ENCODE data around the gene TMEM115.

Gene TMEM115

DNA sequence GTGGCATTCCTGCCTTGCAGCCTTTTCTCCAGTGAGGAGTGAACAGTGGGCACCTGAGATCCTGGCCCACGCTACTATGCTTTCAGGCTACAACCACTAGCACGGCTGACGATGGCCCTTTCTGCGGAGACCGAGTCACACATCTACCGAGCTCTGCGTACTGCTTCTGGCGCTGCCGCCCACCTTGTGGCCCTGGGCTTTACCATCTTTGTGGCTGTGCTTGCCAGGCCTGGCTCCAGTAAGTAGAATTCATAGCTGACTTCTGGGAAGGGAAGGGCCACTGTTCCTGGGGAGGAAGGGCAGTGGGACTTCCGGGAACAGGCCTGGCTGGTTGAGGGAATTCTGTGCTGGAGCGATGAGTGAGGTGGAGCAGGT is 8.0 kb downstream of the TMEM115 start:
- no peak for DNase-seq

DNA sequence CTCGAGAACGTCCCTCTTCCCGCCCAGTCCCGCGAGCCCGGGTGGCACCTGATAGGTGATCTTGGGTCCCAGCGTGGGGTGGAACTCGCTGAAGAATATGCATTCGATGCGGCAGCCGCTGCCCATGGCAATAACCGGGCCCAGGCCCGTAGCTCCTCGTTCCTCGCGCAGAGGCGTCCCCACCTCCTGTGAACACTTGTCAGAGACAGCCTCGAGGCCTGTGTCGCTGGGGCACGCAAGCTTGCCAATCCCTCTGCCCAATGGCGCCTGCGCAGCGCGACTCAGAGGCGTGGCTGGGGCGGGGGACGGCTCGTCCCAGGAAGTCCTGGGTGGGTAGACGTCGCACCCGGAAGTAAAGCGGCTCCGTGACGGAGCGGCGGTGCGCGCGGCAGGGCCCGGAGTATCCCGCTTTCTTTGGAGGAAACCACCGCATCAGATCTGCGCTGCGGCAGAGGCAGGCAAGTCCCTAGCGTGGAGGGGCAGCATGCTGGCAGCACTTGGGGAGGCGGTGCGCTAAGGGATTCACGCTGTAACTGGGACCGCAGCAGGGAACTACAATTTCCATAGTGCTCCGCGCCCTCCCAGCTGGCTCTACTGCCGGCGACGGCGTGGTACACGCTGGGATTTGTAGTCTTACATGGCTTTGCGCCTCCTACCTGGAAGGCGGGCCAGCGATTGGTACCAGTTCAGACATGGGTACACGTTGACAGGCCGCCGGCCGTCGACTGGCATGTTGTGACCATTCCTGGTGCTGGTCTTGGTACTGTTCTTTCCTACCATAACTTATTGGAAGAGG is 8.6 kb downstream of the TMEM115 start, which contains the start of the genes CYB561D2 and NPRL2:
Gene CYB561D2 (plus strand): TSS at position 336 of the 796 bp plus-strand sequence. CDS start 572 bp downstream, outside the sequence.
Gene NPRL2 (minus strand): TSS at position 249 of the 796 bp plus-strand sequence. CDS start 123 bp downstream, at position 126.
- DNase-seq = peak; percentile 98

DNA sequence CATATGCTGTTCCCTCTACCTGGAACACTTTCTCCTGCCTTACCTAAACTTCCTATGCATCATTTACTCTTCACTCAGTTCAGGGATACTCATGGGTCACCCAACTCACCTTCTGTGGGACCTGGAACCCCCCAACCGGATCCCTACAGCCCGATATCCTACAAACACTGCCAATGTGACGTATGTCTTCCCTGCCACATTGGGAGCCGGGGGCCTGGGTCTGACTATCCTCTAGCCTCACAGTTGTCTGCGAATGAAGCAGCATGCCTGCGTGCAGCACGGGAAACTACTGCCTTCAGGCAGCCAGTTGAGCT is 9.2 kb downstream of the TMEM115 start:
- no peak for DNase-seq

DNA sequence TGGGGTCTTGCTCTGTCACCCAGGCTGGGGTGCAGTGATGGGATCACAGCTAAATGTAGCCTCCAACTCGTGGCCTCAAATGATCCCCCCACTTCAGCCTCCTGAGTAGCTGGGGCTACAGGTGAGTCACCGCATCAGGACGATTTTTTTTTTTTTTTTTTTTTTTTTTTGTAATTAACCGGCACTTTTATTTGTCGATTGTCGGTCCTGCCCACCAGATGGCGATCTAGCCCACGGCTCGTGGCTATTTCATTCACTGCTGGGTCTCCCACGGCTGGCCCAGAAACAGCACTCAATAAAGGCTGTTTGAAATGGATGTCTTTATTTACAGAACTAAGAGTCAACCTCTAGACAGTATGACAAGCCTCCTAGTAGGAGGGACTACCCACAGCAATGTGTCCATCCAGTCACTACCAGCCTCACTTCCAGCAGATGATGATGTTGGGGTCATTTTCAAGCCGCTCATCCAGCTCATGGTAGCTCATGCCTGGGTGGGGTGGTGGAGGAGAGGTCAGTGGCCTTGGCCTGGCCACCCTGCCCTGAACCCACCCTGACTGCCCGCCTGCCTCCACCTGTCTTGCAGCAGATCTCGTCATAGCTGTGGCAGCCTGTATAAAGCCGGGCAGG is 12.0 kb downstream of the TMEM115 start:
- DNase-seq = peak; percentile 66

DNA sequence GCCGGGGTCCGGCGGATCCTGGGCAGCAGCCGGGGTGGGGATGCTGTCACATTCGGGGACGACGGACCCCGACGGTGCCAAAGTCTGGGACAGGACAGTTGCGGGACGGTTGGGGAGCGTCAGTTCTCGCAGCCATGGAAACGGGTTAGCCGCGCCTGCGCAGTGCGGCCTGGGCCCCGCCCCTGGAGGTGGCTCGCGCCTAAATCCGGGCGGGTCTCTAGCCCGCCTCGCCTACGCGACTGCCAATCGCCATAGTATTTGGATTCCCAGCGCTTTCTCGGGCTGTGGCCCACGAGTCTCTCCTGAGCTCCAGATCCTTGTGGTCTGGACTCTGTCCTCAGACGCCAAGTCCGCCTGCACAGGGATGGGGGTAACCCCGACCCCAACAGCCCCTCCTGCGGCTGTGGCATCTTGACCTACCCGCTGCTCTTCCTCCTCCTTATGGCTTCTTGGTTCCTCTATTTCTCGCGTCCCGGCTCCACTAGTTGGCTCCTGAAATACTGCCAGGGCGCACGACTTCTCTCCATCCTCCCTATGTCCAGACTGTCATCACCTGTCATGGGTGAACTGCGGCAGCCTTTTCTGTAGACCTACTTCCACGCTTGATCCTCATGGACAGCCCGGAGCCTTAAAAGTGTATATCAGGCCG is 13.6 kb downstream of the TMEM115 start, which contains the start of gene ZMYND10:
Gene ZMYND10 (minus strand): TSS at position 147 of the 649 bp plus-strand sequence. CDS start 153 bp downstream, outside the sequence.
- DNase-seq = peak; percentile 65

DNA sequence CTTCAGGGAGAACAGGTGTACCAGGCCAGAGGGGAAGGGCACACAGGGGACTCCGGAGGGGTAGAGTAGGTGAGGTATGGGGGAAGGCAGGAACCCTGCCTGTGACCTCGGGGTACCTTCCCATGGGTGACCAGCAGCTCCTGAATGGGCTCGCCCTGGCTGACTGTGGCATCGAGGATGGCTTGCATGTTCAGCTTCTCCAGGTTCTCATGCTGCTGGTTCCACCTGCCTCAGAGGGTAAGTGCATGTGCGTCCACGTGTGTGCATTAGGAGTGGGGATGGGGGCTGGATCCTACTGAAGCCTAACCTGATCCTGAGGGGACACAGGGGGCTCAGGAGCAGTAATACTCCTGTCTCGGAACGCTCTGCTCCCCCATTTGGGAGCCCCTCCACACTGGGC is 14.3 kb downstream of the TMEM115 start:
- DNase-seq = no peak

DNA sequence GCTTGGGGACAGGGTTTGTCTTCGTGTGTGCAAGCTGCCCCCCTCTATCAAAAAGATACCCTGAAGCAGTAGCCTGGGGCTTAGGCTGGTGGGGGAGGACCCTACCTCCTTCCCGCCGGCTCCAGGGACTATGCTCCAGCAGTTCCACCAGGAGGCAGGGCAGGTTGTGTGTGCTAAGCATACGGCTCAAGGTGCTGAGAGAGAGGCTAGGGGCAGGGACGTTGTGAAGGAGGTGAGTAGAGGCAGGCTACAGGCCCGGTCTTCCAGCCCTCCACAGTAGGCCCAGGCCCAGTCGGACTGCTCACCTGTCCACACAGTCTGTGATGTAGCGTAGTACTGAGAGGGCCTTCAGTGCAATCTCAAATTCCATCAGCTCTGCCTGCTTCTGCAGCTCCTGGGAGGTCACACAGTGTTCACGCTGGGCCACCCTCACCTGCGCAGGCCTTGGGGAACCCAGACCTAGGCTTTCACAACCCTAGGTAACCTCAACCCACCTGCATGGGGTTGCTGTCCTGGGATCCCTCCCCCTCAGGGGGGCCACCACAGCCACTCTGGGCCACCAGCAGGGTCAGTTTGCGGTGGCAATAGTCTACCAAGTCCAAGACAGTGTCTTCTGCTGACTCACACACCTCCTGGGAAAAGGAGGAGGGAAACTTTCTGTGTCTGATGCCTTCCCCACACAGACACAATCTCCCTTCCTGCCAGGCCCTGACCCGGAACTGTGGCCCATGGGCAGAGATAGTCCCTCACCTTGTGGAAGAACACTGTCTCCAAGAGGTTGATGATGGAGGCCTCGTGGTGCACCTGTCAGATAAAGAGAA is 16.3 kb downstream of the TMEM115 start:
- DNase-seq = no peak

DNA sequence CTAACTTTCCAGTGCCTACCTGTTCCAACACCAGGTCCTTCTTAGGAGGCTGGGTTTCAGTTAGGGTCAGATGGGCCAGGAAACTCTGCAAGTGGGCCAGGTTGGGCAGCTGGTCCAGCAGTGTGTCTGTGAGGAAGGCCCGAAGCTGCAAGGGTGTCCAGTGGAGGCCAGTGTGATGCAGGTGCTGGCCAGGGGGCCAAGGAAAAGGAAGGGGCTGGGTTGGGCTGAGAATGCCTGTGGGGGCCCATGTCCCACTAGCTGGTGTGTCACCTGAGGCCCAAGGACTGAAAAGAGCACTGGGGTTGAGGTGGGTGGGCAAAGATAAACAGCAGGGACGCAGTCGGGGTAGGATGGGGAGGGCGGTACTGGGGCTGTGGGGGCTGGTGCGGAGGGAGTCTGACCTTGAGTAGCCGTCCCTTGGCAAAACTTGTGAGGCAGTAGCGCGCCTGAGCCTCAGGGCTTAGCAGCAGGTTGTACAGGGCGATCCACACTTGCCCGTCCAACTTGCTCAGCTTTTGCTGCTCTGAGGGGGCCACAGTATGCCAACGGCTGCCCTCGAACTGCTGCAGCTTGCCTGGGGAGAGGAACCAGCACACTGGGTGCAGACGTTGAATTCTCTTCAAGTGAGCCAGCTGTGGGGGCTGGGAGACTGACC is 17.2 kb downstream of the TMEM115 start:
- DNase-seq = no peak

DNA sequence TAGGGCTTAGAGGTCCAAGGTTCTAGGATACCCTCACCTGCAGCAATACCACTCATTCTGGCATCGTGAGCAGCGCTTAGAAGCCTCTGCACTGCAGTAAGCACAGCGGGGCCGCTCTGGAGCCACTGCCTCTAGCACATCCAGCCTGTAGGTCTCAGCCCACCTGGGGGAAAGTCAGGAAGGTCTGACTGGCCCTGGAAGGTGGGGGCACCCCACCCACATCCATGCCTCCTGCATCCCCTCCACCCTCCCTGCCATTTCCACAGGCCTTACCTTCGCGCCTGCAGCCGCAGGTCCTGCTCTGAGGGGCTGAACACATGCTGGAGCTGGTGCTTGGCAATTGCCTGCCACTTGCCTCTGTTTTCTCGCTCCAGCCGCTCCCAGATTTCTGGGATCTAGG is 17.8 kb downstream of the TMEM115 start:
- no peak for DNase-seq

DNA sequence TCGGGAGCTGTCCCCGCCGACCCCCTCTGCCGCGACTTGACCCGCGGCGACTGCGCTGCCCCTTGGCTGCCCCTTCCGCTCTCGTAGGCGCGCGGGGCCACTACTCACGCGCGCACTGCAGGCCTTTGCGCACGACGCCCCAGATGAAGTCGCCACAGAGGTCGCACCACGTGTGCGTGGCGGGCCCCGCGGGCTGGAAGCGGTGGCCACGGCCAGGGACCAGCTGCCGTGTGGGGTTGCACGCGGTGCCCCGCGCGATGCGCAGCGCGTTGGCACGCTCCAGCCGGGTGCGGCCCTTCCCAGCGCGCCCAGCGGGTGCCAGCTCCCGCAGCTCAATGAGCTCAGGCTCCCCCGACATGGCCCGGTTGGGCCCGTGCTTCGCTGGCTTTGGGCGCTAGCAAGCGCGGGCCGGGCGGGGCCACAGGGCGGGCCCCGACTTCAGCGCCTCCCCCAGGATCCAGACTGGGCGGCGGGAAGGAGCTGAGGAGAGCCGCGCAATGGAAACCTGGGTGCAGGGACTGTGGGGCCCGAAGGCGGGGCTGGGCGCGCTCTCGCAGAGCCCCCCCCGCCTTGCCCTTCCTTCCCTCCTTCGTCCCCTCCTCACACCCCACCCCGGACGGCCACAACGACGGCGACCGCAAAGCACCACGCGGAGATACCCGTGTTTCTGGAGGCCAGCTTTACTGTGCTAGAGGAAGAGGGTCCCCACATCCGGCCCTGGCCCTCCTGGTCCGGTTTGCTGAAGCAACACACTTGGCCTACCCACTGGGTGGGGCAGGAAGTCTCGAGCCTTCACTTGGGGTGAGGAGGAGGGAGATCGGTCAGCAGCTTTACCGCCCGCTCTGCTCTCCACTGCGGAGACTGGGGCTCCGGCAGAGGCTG is 18.6 kb downstream of the TMEM115 start, which contains the start of gene RASSF1:
Gene RASSF1 (minus strand): TSS at position 389 of the 882 bp plus-strand sequence. CDS start 31 bp downstream, at position 358.
- peak; percentile 46 for DNase-seq

DNA sequence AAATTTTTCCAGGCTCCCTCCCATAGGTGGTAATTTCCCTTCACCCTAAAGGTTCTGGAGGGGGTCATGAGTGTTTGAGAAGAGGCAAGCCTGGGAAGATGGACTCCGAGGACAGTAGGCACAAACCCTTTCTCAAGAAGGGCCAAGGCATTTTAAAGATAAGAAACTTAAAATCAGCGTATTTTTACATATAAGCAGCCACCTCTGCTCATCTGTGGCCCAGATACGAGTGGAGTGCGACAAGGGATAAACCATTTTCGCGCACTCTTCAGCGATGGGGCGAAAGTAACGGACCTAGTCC is 19.2 kb downstream of the TMEM115 start:
- DNase-seq = no peak

DNA sequence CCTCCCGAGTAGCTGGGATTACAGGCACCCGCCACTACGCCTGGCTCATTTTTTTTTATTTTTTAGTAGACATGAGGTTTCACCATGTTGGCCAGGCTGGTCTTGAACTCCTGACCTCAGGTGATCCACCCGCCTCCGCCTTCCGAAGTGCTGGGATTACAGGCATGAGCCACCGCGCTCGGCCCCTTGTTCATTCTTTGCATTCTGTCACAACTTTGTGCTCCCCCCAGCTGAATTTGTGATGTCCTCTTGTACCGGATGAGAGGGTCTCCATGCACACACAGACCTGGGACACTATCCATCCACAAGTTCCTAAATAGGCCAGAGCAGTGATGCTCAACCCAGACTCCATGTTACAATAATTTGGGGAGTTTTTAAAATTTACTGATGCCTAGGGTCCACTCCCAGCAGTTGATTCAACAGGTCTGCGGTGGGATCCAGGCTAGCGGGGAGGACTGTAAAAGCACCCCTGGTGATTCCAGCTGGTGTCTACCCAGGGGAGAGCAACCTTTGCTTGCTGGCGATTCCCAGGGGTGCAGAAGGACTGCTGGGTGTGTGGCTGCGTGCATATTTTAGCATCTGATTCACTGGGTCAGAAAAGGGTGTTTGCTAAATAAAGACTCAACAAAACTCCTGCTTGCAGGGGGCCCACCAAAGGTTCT is 19.7 kb downstream of the TMEM115 start:
- DNase-seq = no peak

DNA sequence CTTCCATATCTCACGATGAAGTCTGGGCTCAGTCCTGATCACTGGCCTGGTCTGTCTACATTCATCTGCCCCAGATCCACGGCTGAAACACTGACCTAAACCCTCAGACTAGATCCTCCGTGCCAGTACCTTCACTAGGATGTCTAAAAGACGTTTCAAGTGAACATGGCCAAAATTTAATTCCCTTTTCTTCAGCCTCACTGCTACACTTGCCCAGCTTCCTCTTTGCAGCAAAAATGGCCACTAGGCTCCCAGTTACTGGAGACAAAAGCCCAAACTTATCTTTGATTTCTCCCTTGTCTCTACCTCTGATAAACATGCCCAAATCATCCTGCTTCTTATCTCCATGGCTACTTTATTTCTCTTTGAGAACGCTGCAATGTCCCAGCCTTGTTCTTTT is 20.4 kb downstream of the TMEM115 start:
- DNase-seq = no peak

DNA sequence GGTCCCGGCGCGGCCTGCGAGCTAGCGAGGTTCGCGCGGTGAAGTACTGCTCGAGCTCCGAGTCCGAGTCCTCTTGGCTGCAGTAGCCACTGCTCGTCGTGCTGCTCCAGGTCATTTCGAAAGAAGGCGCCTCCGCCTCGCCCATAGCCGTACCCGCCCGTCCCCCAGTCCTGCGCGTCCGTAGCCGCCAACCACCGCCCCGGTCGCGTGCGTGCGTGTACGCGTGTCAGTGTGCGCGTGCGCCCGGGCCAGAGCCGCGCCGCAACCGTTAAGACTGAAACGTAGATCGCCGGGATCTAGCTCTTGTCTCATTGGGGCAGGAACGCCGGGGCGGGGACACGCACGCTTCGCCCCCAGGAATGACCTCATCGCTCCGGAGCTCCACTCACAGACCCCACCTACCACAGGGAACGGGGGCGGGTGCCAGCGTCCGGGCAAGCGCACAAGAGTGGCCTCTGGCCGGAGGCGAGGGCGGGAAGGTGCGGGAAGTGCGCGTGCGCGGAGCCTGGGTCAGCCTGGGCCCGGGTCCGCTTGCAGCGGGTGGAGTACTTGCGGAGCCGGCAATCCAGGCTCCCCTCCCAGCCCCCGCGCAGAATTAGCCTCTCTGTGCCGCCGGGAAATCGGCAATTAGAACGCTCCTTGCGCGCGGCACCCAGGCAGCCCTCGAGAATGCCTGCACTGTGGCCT is 22.0 kb downstream of the TMEM115 start:
- peak; percentile 87 for DNase-seq

DNA sequence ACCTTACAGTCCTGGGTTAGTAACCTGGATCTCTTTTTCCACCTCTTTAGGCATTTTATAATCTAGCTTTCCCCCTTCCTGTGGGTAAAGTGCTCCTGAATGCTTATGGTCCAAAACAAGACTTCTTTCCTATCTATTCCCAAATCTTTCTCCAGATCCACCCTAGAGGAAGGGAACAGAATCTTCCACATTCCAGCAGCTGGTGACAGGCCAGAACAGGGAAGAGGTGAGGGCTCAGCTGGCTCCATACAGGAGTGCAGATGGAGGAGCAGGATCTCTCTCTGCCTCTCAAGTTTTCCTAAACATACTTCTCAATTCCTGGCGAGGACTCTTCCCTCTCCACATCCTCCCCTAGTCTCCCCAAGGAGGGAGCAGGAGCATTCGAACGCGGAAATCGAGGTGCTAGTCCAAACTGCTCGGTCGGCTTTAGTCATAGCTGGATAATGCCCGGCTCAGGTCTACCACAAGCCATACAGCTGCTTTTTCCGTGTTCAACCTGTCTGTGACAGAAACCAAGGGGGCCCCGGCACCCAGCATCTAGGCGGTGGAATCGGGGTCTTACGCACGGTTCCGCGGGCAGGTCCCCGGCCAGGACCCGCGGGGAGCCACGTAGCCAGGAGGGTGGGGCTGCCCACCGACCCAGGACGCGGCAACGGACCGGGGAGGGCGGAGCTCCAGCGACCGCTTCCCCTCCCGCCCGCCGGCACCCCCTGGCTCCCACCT is 22.7 kb downstream of the TMEM115 start:
- DNase-seq = peak; percentile 32

DNA sequence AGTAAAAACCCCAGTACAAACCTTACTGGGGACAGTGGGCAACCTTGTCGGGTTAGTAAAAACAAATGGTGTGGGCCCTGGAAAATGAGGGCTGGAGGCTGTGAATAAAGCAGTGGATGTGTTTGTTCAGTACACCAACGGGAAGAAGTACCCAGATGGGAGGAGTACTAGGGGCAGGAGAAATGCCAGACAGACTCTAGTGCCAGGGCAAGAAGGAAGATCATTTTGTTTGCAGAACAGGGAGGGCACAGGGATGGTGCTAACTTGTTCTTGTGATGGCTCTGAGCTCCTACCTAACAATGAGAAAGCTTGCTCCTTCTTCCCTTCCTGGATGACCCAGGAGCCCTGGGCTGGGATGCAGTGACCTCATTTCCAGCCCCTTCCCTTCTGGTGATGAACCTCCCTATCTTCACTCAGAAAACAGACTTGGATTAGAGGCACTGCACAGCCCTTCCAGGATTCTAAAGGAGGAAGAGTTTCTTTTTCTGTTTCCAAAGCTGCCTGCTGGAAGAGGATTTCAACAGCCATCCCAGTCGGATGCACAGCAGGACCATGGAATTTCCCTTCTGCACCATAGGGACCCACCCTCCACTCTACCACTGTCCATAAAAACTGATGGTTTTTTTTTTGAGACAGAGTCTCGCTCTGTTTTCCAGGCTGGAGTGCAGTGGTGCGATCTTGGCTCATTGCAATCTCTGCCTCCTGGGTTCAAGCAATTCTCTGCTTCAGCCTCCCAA is 24.8 kb downstream of the TMEM115 start:
- no peak for DNase-seq

DNA sequence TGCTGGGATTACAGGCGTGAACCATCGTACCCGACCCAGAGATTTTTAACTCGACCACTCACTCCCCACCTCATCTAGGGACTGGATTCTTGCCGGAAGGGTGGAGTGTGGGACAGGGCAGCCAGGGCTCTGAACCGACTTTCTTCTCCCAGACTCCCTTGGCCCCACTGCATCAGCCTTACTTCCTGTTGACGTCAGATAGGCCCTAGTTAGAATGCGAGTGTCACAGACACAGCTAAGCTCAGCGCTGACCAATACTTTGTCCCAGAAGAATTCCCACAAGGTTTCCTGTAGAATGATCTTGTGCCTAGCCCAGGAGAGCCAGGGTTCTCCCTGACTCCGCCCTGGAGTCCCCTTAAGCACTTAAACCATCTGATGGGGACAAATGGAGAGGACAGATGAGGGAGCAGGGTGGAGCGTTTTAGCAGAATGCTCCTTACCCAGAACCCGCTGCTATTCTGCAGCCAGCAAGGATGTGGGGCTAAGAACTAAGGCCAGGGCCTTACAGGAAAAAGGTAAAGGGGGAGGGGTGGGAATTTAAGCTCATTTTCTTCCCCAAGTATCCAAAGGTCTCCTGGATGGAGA is 25.5 kb downstream of the TMEM115 start:
- no peak for DNase-seq

DNA sequence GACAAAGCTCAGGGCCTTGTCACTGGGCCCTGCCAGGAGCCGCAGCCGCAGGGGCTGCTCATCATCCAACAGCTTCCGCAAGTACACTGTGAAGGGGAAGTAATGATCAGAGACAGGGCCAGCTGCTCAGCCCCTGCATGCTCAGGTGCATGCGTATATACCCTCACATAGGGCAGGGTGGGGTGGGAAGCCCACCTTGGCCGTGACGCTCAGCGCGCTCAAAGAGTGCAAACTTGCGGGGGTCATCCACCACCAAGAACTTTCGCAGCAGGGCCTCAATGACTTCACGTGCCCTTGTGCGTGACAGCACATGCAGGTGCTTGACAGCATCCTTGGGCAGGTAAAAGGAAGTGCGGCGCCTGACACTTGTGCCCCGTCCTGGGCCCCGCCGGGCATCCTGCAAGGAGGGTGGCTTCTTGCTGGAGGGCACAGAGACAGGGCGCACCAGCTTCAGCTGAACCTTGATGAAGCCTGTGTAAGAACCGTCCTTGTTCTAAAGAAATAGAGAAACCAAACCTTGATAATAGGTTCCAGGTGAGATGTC is 27.9 kb downstream of the TMEM115 start:
- DNase-seq = no peak
